ENCODE results near the gene METTL13.
"Not testable (repeated sequence)": the region's sequence is repeated elsewhere in the genome, so short reads cannot be mapped to it uniquely, and the experiment has no call there.

METTL13 gene

GRCh38 chr1:171772312-171772711 lies 9.1 kb upstream of the METTL13 start:
- no peak for DNase-seq

- no peak for DNase-seq
Observed at GRCh38 chr1:171780583-171781175, 781 bp upstream of the METTL13 start.

- DNase-seq = no peak
Observed at GRCh38 chr1:171783816-171784530, 2.5 kb downstream of the METTL13 start.

GRCh38 chr1:171784784-171785183 lies 3.3 kb downstream of the METTL13 start:
- DNase-seq = no peak

- no peak for DNase-seq
Observed at GRCh38 chr1:171785766-171786165, 4.3 kb downstream of the METTL13 start.

GRCh38 chr1:171786534-171786933 lies 5.1 kb downstream of the METTL13 start:
- no peak for DNase-seq

- DNase-seq = no peak
Observed at GRCh38 chr1:171787686-171788480, 6.4 kb downstream of the METTL13 start.

- no peak for DNase-seq
Observed at GRCh38 chr1:171788696-171789095, 7.2 kb downstream of the METTL13 start.

GRCh38 chr1:171790318-171790717 lies 8.9 kb downstream of the METTL13 start:
- no peak for DNase-seq

- DNase-seq = no peak
Observed at GRCh38 chr1:171792656-171793369, 11.4 kb downstream of the METTL13 start.

GRCh38 chr1:171793636-171794035 lies 12.2 kb downstream of the METTL13 start:
- no peak for DNase-seq

- no peak for DNase-seq
Observed at GRCh38 chr1:171794085-171794484, 12.6 kb downstream of the METTL13 start.

- DNase-seq = no peak
Observed at GRCh38 chr1:171796592-171796991, 15.1 kb downstream of the METTL13 start.

GRCh38 chr1:171798311-171798710 lies 16.9 kb downstream of the METTL13 start:
- no peak for DNase-seq

GRCh38 chr1:171798765-171799164 lies 17.3 kb downstream of the METTL13 start:
- no peak for DNase-seq

GRCh38 chr1:171799166-171799565 lies 17.7 kb downstream of the METTL13 start:
- DNase-seq = no peak

- not testable (repeated sequence) for DNase-seq
Observed at GRCh38 chr1:171799698-171800097, 18.2 kb downstream of the METTL13 start.

- DNase-seq = no peak
Observed at GRCh38 chr1:171800342-171800741, 18.9 kb downstream of the METTL13 start.

- no peak for DNase-seq
Observed at GRCh38 chr1:171800851-171801250, 19.4 kb downstream of the METTL13 start.

- DNase-seq = peak; percentile 36
Observed at GRCh38 chr1:171801487-171801891, 20.0 kb downstream of the METTL13 start.

- DNase-seq = no peak
Observed at GRCh38 chr1:171802207-171802606, 20.7 kb downstream of the METTL13 start.

GRCh38 chr1:171803045-171803444 lies 21.6 kb downstream of the METTL13 start:
- no peak for DNase-seq

- DNase-seq = no peak
Observed at GRCh38 chr1:171803461-171804022, 22.1 kb downstream of the METTL13 start.

Data from CD4-positive, alpha-beta T cell treated with Interleukin-12 subunit alpha and Interleukin-12 subunit beta, for 1 hour (primary cell).